CD4-positive, alpha-beta T cell (primary cell): ENCODE results near the gene VAPB. TPM values are rescaled to one million over a fixed set of nuclear protein-coding genes. Genes with fewer than 3 reads are reported as not detected.

Experiments
- ATAC-seq: fragments of 200-7000 bp; cut with Tn5 transposase; one replicate; pipeline ENCODE4 v1.10.0; 2022; ENCODE audit warnings: mild to moderate bottlenecking; ENCODE audit not compliant: poor library complexity
- CTCF ChIA-PET: fragments of 350-600 bp; sonication (Branson Sonifier 250); formaldehyde crosslinking; loops from one replicate; lab custom pipeline; 2021; ENCODE audit warnings: antibody characterized with exemption, inconsistent platforms; lab: Charles Lee
- POLR2A ChIA-PET: fragments of 350-600 bp; sonication (Branson Sonifier 250); formaldehyde crosslinking; loops from one replicate; lab custom pipeline; 2021; ENCODE audit warnings: antibody characterized with exemption, inconsistent platforms; lab: Charles Lee
- DNase-seq, 14 experiments: peaks; one replicate each; pipeline ENCODE4 v3.0.0-alpha.2; 2013 to 2020; ENCODE audit warnings: mixed read lengths in 2 of 14
- H3K27ac ChIP-seq, 2 donors: one replicate each; pipeline versions ENCODE4 v1.5.1 to v1.7.0; 2013; ENCODE audit warnings: low read length in 2 of 2, low read depth in 1 of 2, mild to moderate bottlenecking in 1 of 2
- H3K27me3 ChIP-seq, 2 experiments: 1 replicate in 1 of 2; 2 replicates in 1 of 2; pipeline versions ENCODE4 v1.6.1 to v1.7.0; 2013; ENCODE audit warnings: low read length in 2 of 2, control low read depth in 1 of 2, mild to moderate bottlenecking in 1 of 2, moderate library complexity in 1 of 2; ENCODE audit not compliant: insufficient read depth in 2 of 2, control insufficient read depth in 1 of 2
- H3K36me3 ChIP-seq: one replicate; pipeline ENCODE4 v1.6.1; 2013; ENCODE audit warnings: low read length, control low read depth; ENCODE audit not compliant: insufficient read depth
- H3K4me1 ChIP-seq: one replicate; pipeline ENCODE4 v1.6.1; 2013; ENCODE audit warnings: low read length, control low read depth; ENCODE audit not compliant: insufficient read depth
- H3K4me3 ChIP-seq: one replicate; pipeline ENCODE4 v1.5.1; 2013; ENCODE audit warnings: mild to moderate bottlenecking, low read length, moderate library complexity
- H3K9me3 ChIP-seq, 2 experiments: 1 replicate in 1 of 2; 2 replicates in 1 of 2; pipeline versions ENCODE4 v1.6.1 to v1.7.0; 2013; ENCODE audit warnings: low read length in 2 of 2, mild to moderate bottlenecking in 2 of 2, control low read depth in 1 of 2, moderate library complexity in 1 of 2; ENCODE audit not compliant: control insufficient read depth in 1 of 2, insufficient read depth in 1 of 2
- H3K27ac Mint-ChIP-seq: one replicate; pipeline ENCODE4 v1.8.0; 2020; ENCODE audit warnings: mixed read lengths
- H3K27me3 Mint-ChIP-seq: one replicate; pipeline ENCODE4 v1.8.0; 2021; ENCODE audit warnings: mixed read lengths
- H3K36me3 Mint-ChIP-seq: one replicate; pipeline ENCODE4 v1.8.0; 2021; ENCODE audit warnings: low read depth, mixed read lengths
- H3K4me1 Mint-ChIP-seq: one replicate; pipeline ENCODE4 v1.8.0; 2021; ENCODE audit warnings: low read depth, mixed read lengths
- H3K4me3 Mint-ChIP-seq: one replicate; pipeline ENCODE4 v1.8.0; 2020; ENCODE audit warnings: mild to moderate bottlenecking, mixed read lengths
- H3K9me3 Mint-ChIP-seq: one replicate; pipeline ENCODE4 v1.8.0; 2020; ENCODE audit warnings: mixed read lengths
- intact Hi-C, 2 experiments: fragments of 100-400 bp; cut with DNase I in 1 of 2; cut with micrococcal nuclease in 1 of 2; formaldehyde crosslinking; loops; one replicate each; pipeline versions ENCODE4 v1.15.1 to v1.9.0; 2023 to 2025; cut with DNase I, micrococcal nuclease
- total RNA-seq, 174 experiments: library from RNA in 2 of 174; stranded (reverse) in 2 of 174; gene quantifications; one replicate each; pipeline ENCODE4 v1.2.3 and lab custom pipeline; 2021 to 2026
- TF ChIP-seq, protein P1 (sequence below): fragments of 200-600 bp; IDR thresholded peaks from one replicate; pipeline ENCODE4 v1.8.0; 2022; ENCODE audit warnings: antibody characterized with exemption, mild to moderate bottlenecking

Gene VAPB
- total RNA-seq, 2 experiments from 2014 or later = 25.2 to 29.4 TPM

GRCh38 chr20:58374027-58374850, 14.8 kb upstream of the VAPB start:
- ChIA-PET CTCF (no interaction called here), POLR2A (no interaction called here)
- Histone ChIP-seq H3K4me1 (no peaks in the 10 kb centered on the region), H3K27me3 (peaks cover 3 to 5% of the 10 kb centered on the region in 2 experiments), H3K9me3 (no peaks in the 10 kb centered on the region), H3K4me3 (no peak overlapping the region), H3K27ac (no peak overlapping the region), H3K36me3 (no peaks in the 10 kb centered on the region)
- Mint-ChIP-seq H3K4me3 (no peak overlapping the region), H3K4me1 (no peaks in the 10 kb centered on the region), H3K9me3 (no peaks in the 10 kb centered on the region), H3K27ac (no peak overlapping the region), H3K36me3 (no peaks in the 10 kb centered on the region), H3K27me3 (peaks cover 24% of the 10 kb centered on the region)
- ATAC-seq = no peak
- no peak for DNase-seq
- TF ChIP-seq, protein P1, sequence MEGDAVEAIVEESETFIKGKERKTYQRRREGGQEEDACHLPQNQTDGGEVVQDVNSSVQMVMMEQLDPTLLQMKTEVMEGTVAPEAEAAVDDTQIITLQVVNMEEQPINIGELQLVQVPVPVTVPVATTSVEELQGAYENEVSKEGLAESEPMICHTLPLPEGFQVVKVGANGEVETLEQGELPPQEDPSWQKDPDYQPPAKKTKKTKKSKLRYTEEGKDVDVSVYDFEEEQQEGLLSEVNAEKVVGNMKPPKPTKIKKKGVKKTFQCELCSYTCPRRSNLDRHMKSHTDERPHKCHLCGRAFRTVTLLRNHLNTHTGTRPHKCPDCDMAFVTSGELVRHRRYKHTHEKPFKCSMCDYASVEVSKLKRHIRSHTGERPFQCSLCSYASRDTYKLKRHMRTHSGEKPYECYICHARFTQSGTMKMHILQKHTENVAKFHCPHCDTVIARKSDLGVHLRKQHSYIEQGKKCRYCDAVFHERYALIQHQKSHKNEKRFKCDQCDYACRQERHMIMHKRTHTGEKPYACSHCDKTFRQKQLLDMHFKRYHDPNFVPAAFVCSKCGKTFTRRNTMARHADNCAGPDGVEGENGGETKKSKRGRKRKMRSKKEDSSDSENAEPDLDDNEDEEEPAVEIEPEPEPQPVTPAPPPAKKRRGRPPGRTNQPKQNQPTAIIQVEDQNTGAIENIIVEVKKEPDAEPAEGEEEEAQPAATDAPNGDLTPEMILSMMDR = no peak
- intact Hi-C loops = no loop called here

- ATAC-seq (no peak), DNase-seq (no peak)
- no peaks in the 10 kb centered on the region for H3K4me1 ChIP-seq
- intact Hi-C loops = no loop called here
- Mint-ChIP-seq H3K27ac (no peak overlapping the region), H3K4me3 (no peak overlapping the region), H3K27me3 (peaks cover 31% of the 10 kb centered on the region), H3K9me3 (no peaks in the 10 kb centered on the region), H3K4me1 (no peaks in the 10 kb centered on the region), H3K36me3 (no peaks in the 10 kb centered on the region)
- no peak overlapping the region for H3K27ac ChIP-seq
- ChIA-PET CTCF (no interaction called here), POLR2A (no interaction called here)
- peaks cover 5 to 8% of the 10 kb centered on the region in 2 experiments for H3K27me3 ChIP-seq
- H3K4me3 ChIP-seq = no peak overlapping the region
- no peaks in the 10 kb centered on the region for H3K36me3 ChIP-seq
- TF ChIP-seq, protein P1 = no peak
- no peaks in the 10 kb centered on the region for H3K9me3 ChIP-seq
Measured at GRCh38 chr20:58374906-58375758, 13.9 kb upstream of the VAPB start.

- POLR2A ChIA-PET = interaction anchor here (1.2 kb wide), 1 partner anchor 13 kb away, joined by 7 read pairs; the partner anchor contains the start of gene VAPB
- H3K27ac Mint-ChIP-seq = no peak overlapping the region
- no peak for ATAC-seq
- Histone ChIP-seq H3K9me3 (peaks cover 0 to under 1% of the 10 kb centered on the region in 2 experiments), H3K4me3 (no peak overlapping the region), H3K4me1 (no peaks in the 10 kb centered on the region), H3K36me3 (no peaks in the 10 kb centered on the region), H3K27ac (no peak overlapping the region), H3K27me3 (peaks cover 5 to 10% of the 10 kb centered on the region in 2 experiments)
- CTCF ChIA-PET = no interaction called here
- intact Hi-C loops = no loop called here
- no peak for DNase-seq
- TF ChIP-seq, protein P1 = no peak
- no peaks in the 10 kb centered on the region for H3K4me1 Mint-ChIP-seq
- H3K4me3 Mint-ChIP-seq = no peak overlapping the region
- no peaks in the 10 kb centered on the region for H3K36me3 Mint-ChIP-seq
- peaks cover 34% of the 10 kb centered on the region for H3K27me3 Mint-ChIP-seq
- no peaks in the 10 kb centered on the region for H3K9me3 Mint-ChIP-seq
Measured at GRCh38 chr20:58375759-58376352, 13.2 kb upstream of the VAPB start.
